GM18951 (cell line): ENCODE measurements around the gene IDE.
"Not testable (repeated sequence)": the region's sequence is repeated elsewhere in the genome, so short reads cannot be mapped to it uniquely, and the experiment has no call there.

Experiments
- POLR2A ChIP-seq: IDR thresholded peaks from 4 replicates; pipeline ENCODE4 v1.6.1; 2011; ENCODE audit warnings: mild to moderate bottlenecking; ENCODE audit not compliant: insufficient read length, insufficient read depth; ENCODE audit errors: extremely low read depth
- in situ Hi-C: fragments of 300-500 bp; cut with MboI; formaldehyde crosslinking; loops from one replicate; pipeline ENCODE4 v1.12.0; 2022; ENCODE audit warnings: low sequenced_read_pairs, mixed read lengths, inconsistent platforms; ENCODE audit not compliant: unreplicated experiment

The IDE gene

GRCh38 chr10:92492748-92493240 is 81.1 kb downstream of the IDE start:
- no peak for TF ChIP-seq POLR2A
- in situ Hi-C loops, result no loop called here

DNA sequence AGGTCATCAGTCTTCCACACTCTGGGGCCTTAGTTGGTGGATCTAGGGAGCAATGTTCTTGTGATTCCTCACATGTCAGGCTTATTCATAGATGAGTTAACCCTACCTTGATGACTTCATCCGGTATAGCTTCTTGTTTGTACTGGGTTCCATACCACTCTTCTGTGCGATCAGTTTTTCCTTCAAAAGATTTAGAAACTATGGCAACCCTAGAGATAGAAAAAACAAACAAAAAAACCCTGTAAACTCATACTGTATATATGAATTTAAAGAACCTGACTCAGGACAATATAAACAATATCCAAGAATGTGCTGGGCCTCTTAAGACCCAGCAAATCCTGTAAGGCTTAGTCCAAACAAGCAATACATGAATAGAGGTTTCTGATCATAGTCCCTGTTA is 83.5 kb downstream of the IDE start:
- TF ChIP-seq POLR2A, result no peak
- in situ Hi-C loops, result no loop called here

DNA sequence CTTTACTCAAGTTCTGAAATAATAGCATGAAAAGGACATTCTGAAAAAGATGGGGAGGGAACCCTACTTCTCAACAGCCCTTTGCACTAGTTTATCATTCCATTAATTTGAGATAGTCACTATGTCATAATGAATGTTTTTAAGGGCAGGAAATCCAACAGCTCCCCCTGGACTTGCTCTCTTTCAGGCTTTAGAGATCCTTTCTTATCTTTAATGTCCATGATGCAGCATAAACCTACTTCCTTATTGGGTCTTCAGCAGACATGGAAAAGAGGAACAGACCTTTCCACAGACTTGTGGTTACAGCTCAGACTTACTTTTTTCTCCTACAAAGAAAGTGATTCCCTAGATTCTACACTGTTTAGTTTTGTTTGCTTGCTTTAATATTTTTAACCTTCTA is 87.3 kb downstream of the IDE start:
- in situ Hi-C loops, result no loop called here
- no peak for TF ChIP-seq POLR2A

- TF ChIP-seq POLR2A, result no peak
- in situ Hi-C loops, result no loop called here
Observed at GRCh38 chr10:92483539-92483938, 90.4 kb downstream of the IDE start.

DNA sequence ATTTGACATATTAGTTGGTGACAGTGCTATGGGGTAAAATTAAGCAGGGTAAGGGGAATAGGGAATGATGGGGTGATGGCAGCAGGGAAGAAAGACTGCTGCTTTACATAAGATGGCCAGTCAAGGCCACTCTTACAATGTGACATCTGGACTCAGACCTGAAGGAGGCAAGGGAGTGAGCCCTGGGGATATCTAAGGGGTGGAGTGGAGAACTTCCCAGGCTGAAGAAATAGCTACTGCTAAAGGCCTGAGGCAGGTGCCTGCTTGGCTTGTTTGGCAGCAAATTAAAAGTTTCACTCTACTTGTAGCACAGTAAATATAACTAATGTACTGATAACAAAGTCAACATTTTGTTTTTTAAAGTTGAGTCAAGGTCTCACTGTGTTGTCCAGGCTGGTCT is 93.5 kb downstream of the IDE start:
- TF ChIP-seq POLR2A, result no peak
- in situ Hi-C loops, result no loop called here

GRCh38 chr10:92479547-92479946 is 94.3 kb downstream of the IDE start:
- TF ChIP-seq POLR2A, result no peak
- in situ Hi-C loops, result no loop called here

- in situ Hi-C loops, result no loop called here
- TF ChIP-seq POLR2A, result no peak
Observed at GRCh38 chr10:92478536-92478935, 95.4 kb downstream of the IDE start.

GRCh38 chr10:92475357-92475868 is 98.5 kb downstream of the IDE start:
- TF ChIP-seq POLR2A, result no peak
- in situ Hi-C loops, result no loop called here

GRCh38 chr10:92470026-92470425 is 103.9 kb downstream of the IDE start:
- no peak for TF ChIP-seq POLR2A
- in situ Hi-C loops, result no loop called here

DNA sequence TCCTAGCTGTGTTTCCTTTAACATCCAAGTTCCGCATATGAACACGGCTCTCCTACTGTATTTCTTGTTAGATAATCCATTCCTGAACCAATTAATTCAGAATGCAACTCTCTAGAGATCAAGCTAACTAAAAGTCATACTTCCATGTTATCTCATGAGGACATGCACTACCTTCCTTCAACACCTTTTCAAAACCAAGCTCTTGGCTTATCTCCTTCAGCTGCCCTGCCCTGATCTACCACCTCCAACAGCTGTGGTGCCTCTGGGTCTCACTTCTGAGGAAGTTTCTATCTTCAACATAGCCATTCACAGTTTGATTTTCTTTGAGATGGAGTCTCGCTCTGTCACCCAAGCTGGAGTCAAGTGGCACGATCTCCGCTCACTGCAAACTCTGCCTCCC is 109.5 kb downstream of the IDE start:
- no peak for TF ChIP-seq POLR2A

DNA sequence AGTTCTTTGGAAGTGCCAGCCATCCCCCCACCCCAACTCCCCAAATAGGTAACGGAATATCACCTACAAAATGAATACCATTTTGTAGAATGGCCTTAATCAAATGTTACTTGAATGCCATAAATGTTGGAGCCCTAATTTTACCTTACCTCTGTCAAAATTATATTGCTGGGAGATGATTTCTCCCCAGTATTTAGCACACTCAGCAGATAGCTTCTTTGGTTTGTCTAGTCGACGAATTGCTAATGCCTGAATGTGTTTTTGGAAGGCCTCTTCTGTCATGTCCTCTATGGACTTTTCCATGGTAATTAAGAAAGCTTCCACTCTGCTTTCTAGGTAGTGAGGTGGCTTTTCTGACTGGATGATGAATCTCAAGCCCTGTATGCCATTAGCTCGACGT is 110.3 kb downstream of the IDE start:
- in situ Hi-C loops, result no loop called here
- no peak for TF ChIP-seq POLR2A

More for the DNA sequence above, 109.5 kb downstream of the IDE start:
- in situ Hi-C loops, result no loop called here

- in situ Hi-C loops, result not testable (repeated sequence)
Observed at GRCh38 chr10:92454955-92455354, 118.9 kb downstream of the IDE start.

DNA sequence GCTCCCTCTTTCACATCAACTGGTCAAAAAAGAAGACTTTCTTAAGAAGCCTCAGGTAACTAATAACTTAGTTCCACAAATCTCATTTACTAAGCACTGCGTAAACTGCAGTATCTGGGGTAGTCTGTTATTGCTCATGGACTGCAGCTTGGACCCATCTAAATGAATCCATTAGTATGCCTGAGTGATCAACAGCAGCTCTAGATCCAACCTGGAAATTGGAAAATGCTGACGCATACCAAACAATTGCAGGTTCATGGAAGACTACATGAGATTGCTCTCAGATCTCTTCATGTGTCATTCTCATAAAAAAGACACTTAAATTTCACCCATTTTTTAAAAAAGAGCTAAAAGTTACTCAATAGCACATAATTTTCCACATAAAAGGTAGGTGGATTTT is 121.6 kb downstream of the IDE start:
- no peak for TF ChIP-seq POLR2A
- in situ Hi-C loops, result no loop called here

GRCh38 chr10:92451431-92451830 is 122.5 kb downstream of the IDE start:
- no peak for TF ChIP-seq POLR2A
- in situ Hi-C loops, result no loop called here

GRCh38 chr10:92450896-92451295 is 123.0 kb downstream of the IDE start:
- in situ Hi-C loops, result no loop called here
- TF ChIP-seq POLR2A, result no peak
